Measurements from ENCODE around the gene RNPEP.
A peak's percentile ranks its signal among the peaks of the same experiment; 100 is the strongest.

RNPEP gene

GRCh38 chr1:201990427-201990826, 8.0 kb downstream of the RNPEP start:
- ChIA-PET POLR2A (no interaction called here), CTCF (interaction anchor here (2.0 kb wide), 1 partner anchor 12 kb away, joined by 6 read pairs; no protein-coding TSS in a partner anchor)
- Histone ChIP-seq H3K9me3 (ENCODE audit: control extremely low read depth in 1 of 5, control insufficient read depth in 4 of 5, insufficient read depth in 2 of 5, low read depth in 1 of 5, low read length in 4 of 5) (no peaks in the 10 kb centered on the region), H3K36me3 (ENCODE audit: control insufficient read depth in 4 of 4, insufficient read depth in 4 of 4, low read length in 3 of 4) (peaks cover 9 to 66% (median 38%) of the 10 kb centered on the region in 4 experiments), H3K27me3 (replicated peaks in 2 of 5; ENCODE audit: control insufficient read depth in 4 of 5, insufficient read depth in 5 of 5, low read length in 4 of 5) (no peaks in the 10 kb centered on the region), H3K4me3 (ENCODE audit: control insufficient read depth in 1 of 7, extremely low read depth in 1 of 7, insufficient read depth in 4 of 7, low read depth in 2 of 7, low read length in 6 of 7) (no peak overlapping the region), H3K4me1 (ENCODE audit: control extremely low read depth in 1 of 4, control insufficient read depth in 4 of 4, insufficient read depth in 4 of 4, low read length in 3 of 4) (no peaks in the 10 kb centered on the region), H3K27ac (ENCODE audit: insufficient read depth in 1 of 2, low read depth in 1 of 2, low read length in 2 of 2, poor library complexity in 1 of 2, severe bottlenecking in 2 of 2) (no peak overlapping the region)
- 98% methylated on average over 5 of the region's 6 CpGs for WGBS (ENCODE audit: insufficient coverage)
- DNase-seq: no peak

GRCh38 chr1:201999625-202000238, 17.3 kb downstream of the RNPEP start:
- DNase-seq: peak; percentile 47 to 66 (median 64)
- POLR2A ChIA-PET: no interaction called here
- H3K27ac ChIP-seq (ENCODE audit: insufficient read depth in 1 of 2, low read depth in 1 of 2, low read length in 2 of 2, poor library complexity in 1 of 2, severe bottlenecking in 2 of 2): no peak overlapping the region
- H3K36me3 ChIP-seq (ENCODE audit: control insufficient read depth in 4 of 4, insufficient read depth in 4 of 4, low read length in 3 of 4): peaks cover 3 to 82% (median 61%) of the 10 kb centered on the region in 4 experiments
- H3K9me3 ChIP-seq (ENCODE audit: control extremely low read depth in 1 of 5, control insufficient read depth in 4 of 5, insufficient read depth in 2 of 5, low read depth in 1 of 5, low read length in 4 of 5): no peaks in the 10 kb centered on the region
- H3K4me1 ChIP-seq (ENCODE audit: control extremely low read depth in 1 of 4, control insufficient read depth in 4 of 4, insufficient read depth in 4 of 4, low read length in 3 of 4): no peaks in the 10 kb centered on the region
- WGBS (ENCODE audit: insufficient coverage): 83% methylated on average over 16 of the region's 16 CpGs
- H3K27me3 ChIP-seq (replicated peaks in 2 of 5; ENCODE audit: control insufficient read depth in 4 of 5, insufficient read depth in 5 of 5, low read length in 4 of 5): no peaks in the 10 kb centered on the region
- H3K4me3 ChIP-seq (ENCODE audit: control insufficient read depth in 1 of 7, extremely low read depth in 1 of 7, insufficient read depth in 4 of 7, low read depth in 2 of 7, low read length in 6 of 7): no peak overlapping the region
- CTCF ChIA-PET: interaction anchor here (0.7 to 4.3 kb wide), 19 partner anchors 8 to 178 kb away, joined by 3 to 43 read pairs (median 3); partner anchors contain the start of genes ELF3, GPR37L1 and LMOD1

- ChIA-PET CTCF (interaction anchor here (1.5 to 3.3 kb wide), 2 partner anchors 22 to 132 kb away, joined by 4 to 31 read pairs; no protein-coding TSS in a partner anchor), POLR2A (no interaction called here)
- H3K4me3 ChIP-seq (ENCODE audit: control insufficient read depth in 1 of 7, extremely low read depth in 1 of 7, insufficient read depth in 4 of 7, low read depth in 2 of 7, low read length in 6 of 7): no peak overlapping the region
- WGBS (ENCODE audit: insufficient coverage): 79% methylated on average over 6 of the region's 9 CpGs
- H3K27me3 ChIP-seq (replicated peaks in 2 of 5; ENCODE audit: control insufficient read depth in 4 of 5, insufficient read depth in 5 of 5, low read length in 4 of 5): no peaks in the 10 kb centered on the region
- no peaks in the 10 kb centered on the region for H3K4me1 ChIP-seq (ENCODE audit: control extremely low read depth in 1 of 4, control insufficient read depth in 4 of 4, insufficient read depth in 4 of 4, low read length in 3 of 4)
- no peaks in the 10 kb centered on the region for H3K9me3 ChIP-seq (ENCODE audit: control extremely low read depth in 1 of 5, control insufficient read depth in 4 of 5, insufficient read depth in 2 of 5, low read depth in 1 of 5, low read length in 4 of 5)
- no peak overlapping the region for H3K27ac ChIP-seq (ENCODE audit: insufficient read depth in 1 of 2, low read depth in 1 of 2, low read length in 2 of 2, poor library complexity in 1 of 2, severe bottlenecking in 2 of 2)
- H3K36me3 ChIP-seq (ENCODE audit: control insufficient read depth in 4 of 4, insufficient read depth in 4 of 4, low read length in 3 of 4): peaks cover 3 to 79% (median 58%) of the 10 kb centered on the region in 4 experiments
- DNase-seq: no peak
These were observed 20.1 kb downstream of the RNPEP start for GRCh38 chr1:202002507-202002906.

- no peak for DNase-seq
- WGBS (ENCODE audit: insufficient coverage): 96% methylated on average over 9 of the region's 9 CpGs
- ChIA-PET CTCF (interaction anchor here (1.1 to 1.5 kb wide), 2 partner anchors 10 to 131 kb away, joined by 5 to 6 read pairs; no protein-coding TSS in a partner anchor), POLR2A (no interaction called here)
- H3K4me1 ChIP-seq (ENCODE audit: control extremely low read depth in 1 of 4, control insufficient read depth in 4 of 4, insufficient read depth in 4 of 4, low read length in 3 of 4): no peaks in the 10 kb centered on the region
- H3K36me3 ChIP-seq (ENCODE audit: control insufficient read depth in 4 of 4, insufficient read depth in 4 of 4, low read length in 3 of 4): peaks cover 3 to 67% (median 52%) of the 10 kb centered on the region in 4 experiments
- H3K27ac ChIP-seq (ENCODE audit: insufficient read depth in 1 of 2, low read depth in 1 of 2, low read length in 2 of 2, poor library complexity in 1 of 2, severe bottlenecking in 2 of 2): no peak overlapping the region
- H3K4me3 ChIP-seq (ENCODE audit: control insufficient read depth in 1 of 7, extremely low read depth in 1 of 7, insufficient read depth in 4 of 7, low read depth in 2 of 7, low read length in 6 of 7): no peak overlapping the region
- H3K27me3 ChIP-seq (replicated peaks in 2 of 5; ENCODE audit: control insufficient read depth in 4 of 5, insufficient read depth in 5 of 5, low read length in 4 of 5): no peaks in the 10 kb centered on the region
- no peaks in the 10 kb centered on the region for H3K9me3 ChIP-seq (ENCODE audit: control extremely low read depth in 1 of 5, control insufficient read depth in 4 of 5, insufficient read depth in 2 of 5, low read depth in 1 of 5, low read length in 4 of 5)
These were observed 22.3 kb downstream of the RNPEP start for GRCh38 chr1:202004711-202005110.

- ChIA-PET POLR2A (no interaction called here), CTCF (interaction anchor here (0.7 to 1.7 kb wide), 7 partner anchors 40 to 130 kb away, joined by 3 to 6 read pairs (median 3); no protein-coding TSS in a partner anchor)
- Histone ChIP-seq H3K36me3 (ENCODE audit: control insufficient read depth in 4 of 4, insufficient read depth in 4 of 4, low read length in 3 of 4) (peaks cover 0 to 56% (median 43%) of the 10 kb centered on the region in 4 experiments), H3K4me3 (ENCODE audit: control insufficient read depth in 1 of 7, extremely low read depth in 1 of 7, insufficient read depth in 4 of 7, low read depth in 2 of 7, low read length in 6 of 7) (no peak overlapping the region), H3K4me1 (ENCODE audit: control extremely low read depth in 1 of 4, control insufficient read depth in 4 of 4, insufficient read depth in 4 of 4, low read length in 3 of 4) (no peaks in the 10 kb centered on the region), H3K27ac (ENCODE audit: insufficient read depth in 1 of 2, low read depth in 1 of 2, low read length in 2 of 2, poor library complexity in 1 of 2, severe bottlenecking in 2 of 2) (no peak overlapping the region), H3K27me3 (replicated peaks in 2 of 5; ENCODE audit: control insufficient read depth in 4 of 5, insufficient read depth in 5 of 5, low read length in 4 of 5) (no peaks in the 10 kb centered on the region), H3K9me3 (ENCODE audit: control extremely low read depth in 1 of 5, control insufficient read depth in 4 of 5, insufficient read depth in 2 of 5, low read depth in 1 of 5, low read length in 4 of 5) (no peaks in the 10 kb centered on the region)
- no peak for DNase-seq
- WGBS (ENCODE audit: insufficient coverage): 100% methylated on average over 1 of the region's 2 CpGs
These were observed 23.5 kb downstream of the RNPEP start for GRCh38 chr1:202005958-202006357.

- Histone ChIP-seq H3K36me3 (ENCODE audit: control insufficient read depth in 4 of 4, insufficient read depth in 4 of 4, low read length in 3 of 4) (peaks cover 0 to 45% (median 33%) of the 10 kb centered on the region in 4 experiments), H3K4me3 (ENCODE audit: control insufficient read depth in 1 of 7, extremely low read depth in 1 of 7, insufficient read depth in 4 of 7, low read depth in 2 of 7, low read length in 6 of 7) (no peak overlapping the region), H3K9me3 (ENCODE audit: control extremely low read depth in 1 of 5, control insufficient read depth in 4 of 5, insufficient read depth in 2 of 5, low read depth in 1 of 5, low read length in 4 of 5) (no peaks in the 10 kb centered on the region), H3K27me3 (replicated peaks in 2 of 5; ENCODE audit: control insufficient read depth in 4 of 5, insufficient read depth in 5 of 5, low read length in 4 of 5) (no peaks in the 10 kb centered on the region), H3K27ac (ENCODE audit: insufficient read depth in 1 of 2, low read depth in 1 of 2, low read length in 2 of 2, poor library complexity in 1 of 2, severe bottlenecking in 2 of 2) (no peak overlapping the region), H3K4me1 (ENCODE audit: control extremely low read depth in 1 of 4, control insufficient read depth in 4 of 4, insufficient read depth in 4 of 4, low read length in 3 of 4) (no peaks in the 10 kb centered on the region)
- DNase-seq: no peak
- CTCF ChIA-PET: interaction anchor here (0.7 to 1.8 kb wide), 13 partner anchors 8 to 128 kb away, joined by 3 to 16 read pairs (median 3); no protein-coding TSS in a partner anchor
- 93% methylated on average over 7 of the region's 8 CpGs for WGBS (ENCODE audit: insufficient coverage)
- POLR2A ChIA-PET: no interaction called here
These were observed 24.9 kb downstream of the RNPEP start for GRCh38 chr1:202007304-202007703.

GRCh38 chr1:202007805-202008489, 25.5 kb downstream of the RNPEP start:
- no peak overlapping the region for H3K27ac ChIP-seq (ENCODE audit: insufficient read depth in 1 of 2, low read depth in 1 of 2, low read length in 2 of 2, poor library complexity in 1 of 2, severe bottlenecking in 2 of 2)
- CTCF ChIA-PET: interaction anchor here (0.7 to 1.8 kb wide), 13 partner anchors 9 to 127 kb away, joined by 3 to 16 read pairs (median 4); no protein-coding TSS in a partner anchor
- POLR2A ChIA-PET: no interaction called here
- H3K27me3 ChIP-seq (replicated peaks in 2 of 5; ENCODE audit: control insufficient read depth in 4 of 5, insufficient read depth in 5 of 5, low read length in 4 of 5): no peaks in the 10 kb centered on the region
- H3K9me3 ChIP-seq (ENCODE audit: control extremely low read depth in 1 of 5, control insufficient read depth in 4 of 5, insufficient read depth in 2 of 5, low read depth in 1 of 5, low read length in 4 of 5): no peaks in the 10 kb centered on the region
- no peaks in the 10 kb centered on the region for H3K4me1 ChIP-seq (ENCODE audit: control extremely low read depth in 1 of 4, control insufficient read depth in 4 of 4, insufficient read depth in 4 of 4, low read length in 3 of 4)
- 89% methylated on average over 9 of the region's 11 CpGs for WGBS (ENCODE audit: insufficient coverage)
- H3K36me3 ChIP-seq (ENCODE audit: control insufficient read depth in 4 of 4, insufficient read depth in 4 of 4, low read length in 3 of 4): peaks cover 0 to 38% (median 29%) of the 10 kb centered on the region in 4 experiments
- no peak for DNase-seq
- H3K4me3 ChIP-seq (ENCODE audit: control insufficient read depth in 1 of 7, extremely low read depth in 1 of 7, insufficient read depth in 4 of 7, low read depth in 2 of 7, low read length in 6 of 7): no peak overlapping the region

Measured in common myeloid progenitor, CD34-positive (primary cell).